Gastroesophageal sphincter (tissue), 3 donors: ENCODE data around the gene PAX4.

Source experiments
- EP300 ChIP-seq: sonication (generic); formaldehyde crosslinking; IDR thresholded peaks from one replicate; pipeline ENCODE4 v1.6.1; 2017; ENCODE audit warnings: antibody characterized with exemption, mild to moderate bottlenecking
- POLR2A ChIP-seq, 2 donors: fragments of 450-650 bp; IDR thresholded peaks; one replicate each; pipeline ENCODE4 v1.6.1; 2017; ENCODE audit warnings: antibody characterized with exemption in 2 of 2, mild to moderate bottlenecking in 2 of 2, moderate library complexity in 1 of 2
- TF ChIP-seq, protein P1 (sequence below), 4 experiments: fragments of 200-600 bp in 2 of 4; fragments of 450-650 bp in 2 of 4; sonication (generic) in 1 of 4; IDR thresholded peaks; one replicate each; pipeline ENCODE4 v1.5.1; 2017 to 2019; ENCODE audit warnings: antibody characterized with exemption in 4 of 4, mild to moderate bottlenecking in 2 of 4, moderate library complexity in 2 of 4

DNA sequence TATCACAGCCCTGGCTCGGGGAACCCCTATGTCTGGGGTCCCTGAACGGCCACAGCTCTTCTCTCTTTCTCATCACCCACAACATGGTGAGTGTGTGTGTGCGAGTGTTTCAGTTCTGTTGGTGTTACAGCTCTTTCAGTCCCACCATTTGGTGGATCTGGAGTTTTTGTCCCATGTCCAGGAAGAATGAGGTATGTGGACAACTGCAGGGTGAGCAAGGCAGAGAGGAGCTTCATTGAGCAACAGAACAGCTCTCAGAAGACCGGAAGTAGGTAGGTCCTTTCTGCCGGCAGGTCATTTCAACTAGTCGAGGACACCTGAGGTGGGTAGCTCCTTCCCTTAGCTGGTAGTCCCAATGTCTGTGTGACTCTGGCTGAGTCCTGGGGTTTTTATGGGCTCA lies 9.5 kb downstream of the PAX4 start:
- TF ChIP-seq, protein P1, sequence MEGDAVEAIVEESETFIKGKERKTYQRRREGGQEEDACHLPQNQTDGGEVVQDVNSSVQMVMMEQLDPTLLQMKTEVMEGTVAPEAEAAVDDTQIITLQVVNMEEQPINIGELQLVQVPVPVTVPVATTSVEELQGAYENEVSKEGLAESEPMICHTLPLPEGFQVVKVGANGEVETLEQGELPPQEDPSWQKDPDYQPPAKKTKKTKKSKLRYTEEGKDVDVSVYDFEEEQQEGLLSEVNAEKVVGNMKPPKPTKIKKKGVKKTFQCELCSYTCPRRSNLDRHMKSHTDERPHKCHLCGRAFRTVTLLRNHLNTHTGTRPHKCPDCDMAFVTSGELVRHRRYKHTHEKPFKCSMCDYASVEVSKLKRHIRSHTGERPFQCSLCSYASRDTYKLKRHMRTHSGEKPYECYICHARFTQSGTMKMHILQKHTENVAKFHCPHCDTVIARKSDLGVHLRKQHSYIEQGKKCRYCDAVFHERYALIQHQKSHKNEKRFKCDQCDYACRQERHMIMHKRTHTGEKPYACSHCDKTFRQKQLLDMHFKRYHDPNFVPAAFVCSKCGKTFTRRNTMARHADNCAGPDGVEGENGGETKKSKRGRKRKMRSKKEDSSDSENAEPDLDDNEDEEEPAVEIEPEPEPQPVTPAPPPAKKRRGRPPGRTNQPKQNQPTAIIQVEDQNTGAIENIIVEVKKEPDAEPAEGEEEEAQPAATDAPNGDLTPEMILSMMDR (IDR thresholded peaks at IDR 0.05) = no peak
- TF ChIP-seq EP300 (no peak), POLR2A (IDR thresholded peaks at IDR 0.05) (no peak)
